H9 (cell line): Measurements from ENCODE around the gene PDZD2. TPM values are rescaled to one million over a fixed set of nuclear protein-coding genes. Genes with fewer than 3 reads are reported as not detected.

ENCODE experiments used
- DNase-seq: peaks from one replicate; pipeline ENCODE4 v3.0.0-alpha.2; 2017
- H2AFZ ChIP-seq: one replicate; pipeline ENCODE4 v1.6.1; 2013; ENCODE audit warnings: mild to moderate bottlenecking, low read length, control low read depth, moderate library complexity
- H2AK5ac ChIP-seq: 2 replicates; pipeline ENCODE4 v1.6.1; 2013; ENCODE audit warnings: low read length, control low read depth, mixed read lengths; ENCODE audit not compliant: insufficient read length
- H2BK120ac ChIP-seq: one replicate; pipeline ENCODE4 v1.6.1; 2013; ENCODE audit warnings: low read depth, mild to moderate bottlenecking, low read length, control low read depth, inconsistent platforms; ENCODE audit not compliant: poor library complexity, severe bottlenecking
- H2BK12ac ChIP-seq: 2 replicates; pipeline ENCODE4 v1.6.1; 2013; ENCODE audit warnings: low read length, control low read depth, mixed read lengths, low read depth; ENCODE audit not compliant: insufficient read length
- H2BK15ac ChIP-seq: 2 replicates; pipeline ENCODE4 v1.6.1; 2013; ENCODE audit warnings: low read depth, low read length, control low read depth
- H2BK20ac ChIP-seq: one replicate; pipeline ENCODE4 v1.6.1; 2013; ENCODE audit warnings: low read depth, mild to moderate bottlenecking, low read length, control low read depth, inconsistent platforms; ENCODE audit not compliant: poor library complexity, severe bottlenecking
- H2BK5ac ChIP-seq: 2 replicates; pipeline ENCODE4 v1.6.1; 2013; ENCODE audit warnings: low read length, control low read depth, mixed read lengths; ENCODE audit not compliant: insufficient read length
- H3K14ac ChIP-seq: 2 replicates; pipeline ENCODE4 v1.6.1; 2013; ENCODE audit warnings: low read length, control low read depth; ENCODE audit not compliant: insufficient read depth
- H3K18ac ChIP-seq: 2 replicates; pipeline ENCODE4 v1.6.1; 2013; ENCODE audit warnings: low read depth, mild to moderate bottlenecking, mixed read lengths, low read length, control low read depth; ENCODE audit not compliant: insufficient read length
- H3K23ac ChIP-seq: 2 replicates; pipeline ENCODE4 v1.6.1; 2013; ENCODE audit warnings: low read length, control low read depth, mixed read lengths, low read depth; ENCODE audit not compliant: insufficient read length
- H3K23me2 ChIP-seq: 2 replicates; pipeline ENCODE4 v1.6.1; 2013; ENCODE audit warnings: low read depth, mild to moderate bottlenecking, mixed read lengths, low read length, control low read depth; ENCODE audit not compliant: insufficient read length, poor library complexity, severe bottlenecking
- H3K27ac ChIP-seq: 2 replicates; pipeline ENCODE4 v1.5.1; 2013; ENCODE audit warnings: low read length, control low read depth, mixed read lengths, low read depth; ENCODE audit not compliant: insufficient read length
- H3K27me3 ChIP-seq: 2 replicates; pipeline ENCODE4 v1.6.1; 2013; ENCODE audit warnings: low read length, control low read depth, inconsistent platforms; ENCODE audit not compliant: insufficient read depth
- H3K4ac ChIP-seq: 2 replicates; pipeline ENCODE4 v1.6.1; 2013; ENCODE audit warnings: low read depth, mild to moderate bottlenecking, control low read depth, inconsistent platforms, low read length, moderate library complexity
- H3K4me1 ChIP-seq: 2 replicates; pipeline ENCODE4 v1.6.1; 2013; ENCODE audit warnings: low read length, control low read depth, inconsistent platforms; ENCODE audit not compliant: insufficient read depth
- H3K4me2 ChIP-seq: 2 replicates; pipeline ENCODE4 v1.6.1; 2013; ENCODE audit warnings: low read length, control low read depth, mixed read lengths; ENCODE audit not compliant: insufficient read length, insufficient read depth
- H3K56ac ChIP-seq: 2 replicates; pipeline ENCODE4 v1.6.1; 2013; ENCODE audit warnings: low read depth, mild to moderate bottlenecking, mixed read lengths, low read length, control low read depth; ENCODE audit not compliant: insufficient read length
- H3K79me1 ChIP-seq: 2 replicates; pipeline ENCODE4 v1.6.1; 2013; ENCODE audit warnings: low read depth, mild to moderate bottlenecking, moderate library complexity, low read length, control low read depth, inconsistent platforms; ENCODE audit not compliant: insufficient read depth, poor library complexity, severe bottlenecking
- H3K79me2 ChIP-seq: 2 replicates; pipeline ENCODE4 v1.6.1; 2013; ENCODE audit warnings: low read length, control low read depth, inconsistent platforms; ENCODE audit not compliant: insufficient read depth
- H3K9ac ChIP-seq: 2 replicates; pipeline ENCODE4 v1.6.1; 2013; ENCODE audit warnings: low read length, control low read depth, mixed read lengths; ENCODE audit not compliant: insufficient read length; ENCODE audit errors: extremely low read depth
- H3K9me3 ChIP-seq: one replicate; pipeline ENCODE4 v1.6.1; 2013; ENCODE audit warnings: low read depth, low read length, inconsistent platforms; ENCODE audit not compliant: control insufficient read depth
- H3T11ph ChIP-seq: one replicate; pipeline ENCODE4 v1.6.1; 2013; ENCODE audit warnings: mild to moderate bottlenecking, low read length, control low read depth, inconsistent platforms
- H4K20me1 ChIP-seq: one replicate; pipeline ENCODE4 v1.6.1; 2013; ENCODE audit not compliant: control insufficient read depth, insufficient read length, insufficient read depth
- H4K5ac ChIP-seq: 2 replicates; pipeline ENCODE4 v1.6.1; 2013; ENCODE audit warnings: low read depth, mild to moderate bottlenecking, mixed read lengths, low read length, control low read depth; ENCODE audit not compliant: insufficient read length
- H4K8ac ChIP-seq: replicated peaks from 2 replicates; pipeline ENCODE4 v1.6.1; 2013; ENCODE audit warnings: low read length, control low read depth, mixed read lengths, low read depth; ENCODE audit not compliant: insufficient read length
- H4K91ac ChIP-seq: 2 replicates; pipeline ENCODE4 v1.6.1; 2013; ENCODE audit warnings: low read depth, mild to moderate bottlenecking, moderate library complexity, mixed read lengths, low read length, control low read depth; ENCODE audit not compliant: insufficient read length
- H3K27ac Mint-ChIP-seq, 3 experiments: 2 replicates in 2 of 3; 3 replicates in 1 of 3; pipeline ENCODE4 v1.8.0; 2020 to 2021; ENCODE audit warnings: mixed read lengths in 3 of 3, mild to moderate bottlenecking in 1 of 3, moderate library complexity in 1 of 3
- H3K27me3 Mint-ChIP-seq: 2 replicates; pipeline ENCODE4 v1.8.0; 2021; ENCODE audit warnings: low read depth, mild to moderate bottlenecking, moderate library complexity, mixed read lengths
- H3K36me3 Mint-ChIP-seq, 3 experiments: 2 replicates in 2 of 3; 3 replicates in 1 of 3; pipeline ENCODE4 v1.8.0; 2020 to 2021; ENCODE audit warnings: low read depth in 3 of 3, mixed read lengths in 3 of 3; ENCODE audit not compliant: insufficient read depth in 1 of 3
- H3K4me1 Mint-ChIP-seq, 2 experiments: 2 replicates each; pipeline ENCODE4 v1.8.0; 2020; ENCODE audit warnings: mixed read lengths in 2 of 2
- H3K4me3 Mint-ChIP-seq, 2 experiments: 2 replicates in 1 of 2; 3 replicates in 1 of 2; pipeline ENCODE4 v1.8.0; 2020 to 2021; ENCODE audit warnings: mild to moderate bottlenecking in 2 of 2, mixed read lengths in 2 of 2, moderate library complexity in 1 of 2
- H3K9me3 Mint-ChIP-seq, 2 experiments: 2 replicates in 1 of 2; 3 replicates in 1 of 2; pipeline ENCODE4 v1.8.0; 2020; ENCODE audit warnings: mild to moderate bottlenecking in 2 of 2, mixed read lengths in 2 of 2, moderate library complexity in 1 of 2
- CTCF ChIP-seq: fragments of 200-600 bp; sonication (generic); conservative IDR thresholded peaks from 3 replicates; pipeline ENCODE4 v1.8.0; 2021; ENCODE audit warnings: antibody characterized with exemption, mild to moderate bottlenecking
- WGBS: extraction: QIAGEN DNeasy Blood & Tissue Kit; methylation state at CpG from one replicate; pipeline ENCODE4 v1.1.7; 2013; ENCODE audit warnings: missing lambda C conversion rate, low lambda C conversion rate, mixed read lengths; ENCODE audit not compliant: insufficient read length; ENCODE audit errors: extremely low coverage; 5-methylcytosine and 5-hydroxymethylcytosine counted together
- total RNA-seq: library from RNA; stranded (reverse); gene quantifications from 2 replicates; pipeline ENCODE4 v1.2.1, GENCODE V29; 2021

Gene PDZD2
- total RNA-seq, 1 experiment from 2014 or later, result 9.9 TPM

- H3K27me3 Mint-ChIP-seq, result no peaks in the 10 kb centered on the region
- no peaks in the 10 kb centered on the region for H3K79me2 ChIP-seq
- no peak overlapping the region for H2BK5ac ChIP-seq
- no peak overlapping the region for H3K23ac ChIP-seq
- peaks cover 22 to 31% (median 31%) of the 10 kb centered on the region in 3 experiments for H3K36me3 Mint-ChIP-seq
- H3K14ac ChIP-seq, result no peak overlapping the region
- H3K4ac ChIP-seq, result no peak overlapping the region
- H2BK12ac ChIP-seq, result no peak overlapping the region
- WGBS, result no CpG with 5 or more reads among the region's 7 CpGs
- H2AK5ac ChIP-seq, result no peak overlapping the region
- no peak for TF ChIP-seq CTCF
- H3K4me1 ChIP-seq, result no peaks in the 10 kb centered on the region
- no peaks in the 10 kb centered on the region for H3K27me3 ChIP-seq
- H4K5ac ChIP-seq, result no peak overlapping the region
- no peak overlapping the region for H3K56ac ChIP-seq
- no peak overlapping the region for H3K9ac ChIP-seq
- no peak overlapping the region for H4K91ac ChIP-seq
- no peaks in the 10 kb centered on the region for H3K23me2 ChIP-seq
- H4K20me1 ChIP-seq, result no peaks in the 10 kb centered on the region
- H3K27ac Mint-ChIP-seq, result peak overlapping the region in 1 of 3 experiments; percentile 58; a peak in 1 of 7 replicates
- no peak for DNase-seq
- peaks cover 5 to 6% of the 10 kb centered on the region in 2 experiments; a peak in 3 of 4 replicates for H3K4me1 Mint-ChIP-seq
- no peak overlapping the region for H2BK20ac ChIP-seq
- H3K79me1 ChIP-seq, result no peaks in the 10 kb centered on the region
- no peak overlapping the region for H3K4me2 ChIP-seq
- H4K8ac ChIP-seq, result no peak overlapping the region
- no peak overlapping the region for H2BK120ac ChIP-seq
- H3K18ac ChIP-seq, result no peak overlapping the region
- no peak overlapping the region for H2BK15ac ChIP-seq
- peaks cover 28 to 30% of the 10 kb centered on the region in 2 experiments for H3K9me3 Mint-ChIP-seq
- H3K27ac ChIP-seq, result no peak overlapping the region
- no peaks in the 10 kb centered on the region for H3K9me3 ChIP-seq
- H3K4me3 Mint-ChIP-seq, result no peak overlapping the region
- H3T11ph ChIP-seq, result no peak overlapping the region
- no peak overlapping the region for H2AFZ ChIP-seq
These were observed 403.6 kb downstream of the PDZD2 start for GRCh38 chr5:32042551-32042961.
